Motor neuron (in vitro differentiated cells): ENCODE measurements around the gene HSPG2. TPM values are rescaled to one million over a fixed set of nuclear protein-coding genes. Genes with fewer than 3 reads are reported as not detected.
"Not testable (repeated sequence)": the region's sequence is repeated elsewhere in the genome, so short reads cannot be mapped to it uniquely, and the experiment has no call there.

Source experiments
- ATAC-seq, 8 experiments: fragments of 200-7000 bp; cut with Tn5 transposase; replicated peaks in 6 of 8; 2 replicates each; pipeline ENCODE4 v1.8.0; 2021; ENCODE audit warnings: mild to moderate bottlenecking in 8 of 8, moderate library complexity in 8 of 8
- H3K27ac ChIP-seq, 2 donors: fragments of 250-450 bp; sonication (Bioruptor Pico); 2 replicates each; pipeline ENCODE4 v1.9.0; 2021; ENCODE audit warnings: antibody characterized with exemption in 2 of 2, mild to moderate bottlenecking in 2 of 2, moderate library complexity in 1 of 2
- H3K4me1 ChIP-seq, 2 donors: fragments of 250-450 bp; sonication (Bioruptor Pico); replicated peaks in 1 of 2; 2 replicates each; pipeline ENCODE4 v1.6.1; 2021; ENCODE audit warnings: antibody characterized with exemption in 2 of 2, mild to moderate bottlenecking in 2 of 2, moderate library complexity in 1 of 2
- H3K4me3 ChIP-seq, 5 donors: fragments of 250-450 bp; sonication (Bioruptor Pico); 2 replicates each; pipeline ENCODE4 v1.9.0; 2021; ENCODE audit warnings: antibody characterized with exemption in 5 of 5, mild to moderate bottlenecking in 5 of 5, moderate library complexity in 4 of 5
- WGBS, 10 experiments: fragments of 450-650 bp; shearing (Covaris generic); methylation state at CpG; one replicate each; pipeline ENCODE4 v1.0.0; 2022; 5-methylcytosine and 5-hydroxymethylcytosine counted together
- in situ Hi-C, 9 experiments: fragments of 400-800 bp; cut with MboI; loops; one replicate each; pipeline ENCODE4 v1.15.0; 2021; ENCODE audit warnings: low sequenced_read_pairs in 9 of 9, low pct_unique_long_range_greater_than_20kb in 2 of 9; ENCODE audit not compliant: unreplicated experiment in 9 of 9
- total RNA-seq, 8 experiments: library from RNA; unstranded; fragments of 300-600 nt; gene quantifications; 2 replicates each; pipeline versions ENCODE4 v1.2.3 to v1.2.4, GENCODE V29; 2022

HSPG2 gene
- total RNA-seq, 8 experiments from 2014 or later, result 5.8 to 47.9 (median 12.8) TPM

GRCh38 chr1:21815724-21816321 is 121.3 kb downstream of the HSPG2 start:
- Histone ChIP-seq H3K4me1 (no peaks in the 10 kb centered on the region), H3K4me3 (no peak overlapping the region), H3K27ac (no peak overlapping the region)
- 60 to 100% (median 87%) methylated on average over 1 to 10 of the region's 12 CpGs; no CpG with 5 or more reads in 1 of the 10 experiments for WGBS, 10 experiments
- in situ Hi-C loops, result no loop called here
- ATAC-seq, result no peak

DNA sequence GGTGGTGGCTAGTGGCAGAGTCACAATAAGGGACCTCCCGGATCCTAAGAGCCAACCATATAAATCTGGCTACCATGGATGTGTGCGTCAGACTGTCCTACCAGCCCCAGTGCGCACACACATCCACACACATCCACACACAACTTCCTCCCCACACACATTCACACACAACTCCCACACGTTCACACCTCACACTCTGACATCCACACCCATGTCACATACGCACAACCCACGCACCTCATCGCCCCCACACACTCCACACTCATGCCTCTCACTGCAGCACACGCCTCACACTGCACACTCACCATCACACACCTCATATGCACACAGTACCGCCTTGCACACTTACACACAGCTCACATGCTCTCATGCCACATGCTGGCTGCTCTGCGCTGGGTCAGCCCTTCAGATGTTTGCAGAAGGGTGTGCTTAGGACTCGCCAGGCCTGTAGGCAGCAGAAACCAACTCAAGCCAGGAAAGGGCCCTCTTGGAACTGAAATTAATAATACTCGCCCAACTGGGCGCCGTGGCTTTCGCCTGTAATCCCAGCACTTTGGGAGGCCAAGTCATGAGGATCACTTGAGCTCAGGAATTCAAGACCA is 122.0 kb downstream of the HSPG2 start:
- no peak overlapping the region for H3K4me3 ChIP-seq
- in situ Hi-C loops, result no loop called here
- WGBS, 10 experiments, result 88 to 100% (median 96%) methylated on average over 1 to 12 of the region's 15 CpGs; no CpG with 5 or more reads in 1 of the 10 experiments
- no peaks in the 10 kb centered on the region for H3K4me1 ChIP-seq
- no peak overlapping the region for H3K27ac ChIP-seq
- ATAC-seq, result peak in 3 of 8 experiments; percentile 4 to 13 (median 4)

- peak overlapping the region in 3 of 5 donors; percentile 5 to 18 (median 14) for H3K4me3 ChIP-seq
Observed at GRCh38 chr1:21814241-21814918, 122.7 kb downstream of the HSPG2 start.

DNA sequence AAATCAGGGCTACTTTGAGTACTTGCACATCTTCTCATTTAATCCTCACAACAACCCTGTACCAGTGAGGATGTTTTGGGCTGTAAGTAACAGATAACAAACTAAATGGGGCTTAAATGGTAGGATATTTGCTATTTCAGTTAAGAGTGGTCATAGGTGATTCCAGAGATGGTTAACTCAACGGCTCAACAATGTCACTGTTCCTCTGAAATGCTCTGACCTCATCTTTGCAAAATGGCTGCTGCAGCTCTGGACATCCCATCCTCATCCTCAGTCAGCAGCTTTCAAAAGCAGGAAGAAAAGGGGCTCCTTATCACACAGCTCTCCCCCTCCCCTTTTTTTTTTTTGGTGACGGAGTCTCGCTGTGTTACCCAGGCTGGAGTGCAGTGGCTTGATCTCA is 123.6 kb downstream of the HSPG2 start:
- Histone ChIP-seq H3K4me3 (no peak overlapping the region), H3K4me1 (no peaks in the 10 kb centered on the region), H3K27ac (no peak overlapping the region)
- in situ Hi-C loops, result no loop called here
- WGBS, 10 experiments, result 88 to 97% (median 92%) methylated on average over 2 to 3 of the region's 3 CpGs; no CpG with 5 or more reads in 7 of the 10 experiments
- ATAC-seq, result no peak

More at GRCh38 chr1:21814241-21814918, 122.7 kb downstream of the HSPG2 start:
- H3K4me1 ChIP-seq, result no peaks in the 10 kb centered on the region
- no peak overlapping the region for H3K27ac ChIP-seq
- ATAC-seq, result peak in 6 of 8 experiments; percentile 53 to 87 (median 77)
- WGBS, 10 experiments, result 14 to 67% (median 32%) methylated on average over 1 to 15 of the region's 65 CpGs; no CpG with 5 or more reads in 4 of the 10 experiments
- in situ Hi-C loops, result no loop called here

DNA sequence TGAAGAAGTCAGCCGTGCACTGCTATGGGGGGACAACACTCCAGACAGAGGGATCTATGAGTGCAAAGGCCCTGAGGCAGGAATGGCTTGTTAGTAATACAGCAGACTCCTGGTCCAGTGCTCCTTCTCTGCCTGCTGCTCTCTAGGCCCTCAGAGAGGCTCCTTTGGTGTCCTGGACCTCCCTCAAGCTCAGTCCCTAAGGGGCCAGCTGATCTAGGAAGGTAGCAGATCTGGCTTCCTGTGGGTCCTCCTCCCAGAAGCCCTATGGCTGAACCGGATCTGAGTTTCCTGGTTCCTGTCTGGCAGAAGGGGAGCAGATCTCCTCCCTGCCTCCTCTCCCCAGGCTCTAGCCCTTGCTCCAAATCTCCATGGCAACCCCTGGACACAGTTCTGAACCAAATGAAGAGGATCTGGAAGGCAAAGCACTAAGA is 125.2 kb downstream of the HSPG2 start, which contains the start of gene LDLRAD2:
LDLRAD2 (plus strand) TSS at position 391 of the 431 bp plus-strand sequence. CDS start 187 bp downstream, outside the sequence.
- Histone ChIP-seq H3K4me3 (no peak within 1 kb of the TSS), H3K27ac (no peak within 1 kb of the TSS), H3K4me1 (no peaks in the 10 kb centered on the region)
- ATAC-seq, result peak in 4 of 8 experiments; percentile 21 to 34 (median 26)
- in situ Hi-C loops, result no loop called here
- WGBS, 10 experiments, result 0 to 90% (median 58%) methylated on average over 1 of the region's 2 CpGs; no CpG with 5 or more reads in 4 of the 10 experiments

DNA sequence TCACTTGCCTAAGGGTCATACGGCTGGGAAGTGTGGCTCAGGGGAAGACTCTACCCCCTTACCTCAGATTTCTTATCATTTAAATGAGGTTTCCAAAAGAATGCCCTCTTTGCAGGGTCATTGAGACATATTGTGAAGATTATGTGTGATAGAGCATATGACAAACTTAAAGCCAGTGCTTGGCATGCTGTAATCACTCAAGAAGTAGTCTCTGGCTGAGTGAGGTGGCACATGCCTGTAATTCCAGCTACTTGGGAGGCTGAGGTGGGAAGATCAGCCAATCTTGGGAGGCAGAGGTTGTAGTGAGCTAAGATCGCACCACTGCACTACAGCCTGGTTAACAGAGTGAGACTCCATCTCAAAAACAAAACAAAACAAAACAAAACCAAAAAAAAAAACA is 132.6 kb downstream of the HSPG2 start:
- no peak overlapping the region for H3K27ac ChIP-seq
- no peak for ATAC-seq
- no peak overlapping the region for H3K4me3 ChIP-seq
- 69 to 100% (median 79%) methylated on average over 1 to 2 of the region's 2 CpGs; no CpG with 5 or more reads in 4 of the 10 experiments for WGBS, 10 experiments
- no peaks in the 10 kb centered on the region for H3K4me1 ChIP-seq
- in situ Hi-C loops, result no loop called here

DNA sequence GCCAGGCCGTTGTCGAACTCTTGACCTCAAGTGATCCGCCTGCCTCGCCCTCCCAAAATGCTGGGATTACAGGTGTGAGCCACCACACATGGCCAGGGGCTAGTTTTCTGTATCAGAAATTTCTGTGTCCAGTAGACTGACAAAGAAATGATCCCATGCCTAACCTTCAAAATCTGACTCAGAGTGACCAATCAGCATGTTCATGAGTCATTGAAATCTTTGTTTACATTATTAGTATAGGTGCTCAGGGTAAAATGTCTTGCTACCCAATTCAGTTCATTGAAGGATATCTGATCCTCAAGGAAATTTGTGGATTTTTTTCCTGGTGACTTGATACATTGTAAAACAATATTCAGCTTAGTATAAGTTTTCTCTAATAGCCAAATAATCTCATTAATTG is 136.0 kb downstream of the HSPG2 start:
- 60 to 100% (median 93%) methylated on average over 1 to 4 of the region's 4 CpGs; no CpG with 5 or more reads in 4 of the 10 experiments for WGBS, 10 experiments
- H3K4me3 ChIP-seq, result no peak overlapping the region
- no peaks in the 10 kb centered on the region for H3K4me1 ChIP-seq
- in situ Hi-C loops, result no loop called here
- peak in 1 of 8 experiments; percentile 22 for ATAC-seq
- no peak overlapping the region for H3K27ac ChIP-seq

DNA sequence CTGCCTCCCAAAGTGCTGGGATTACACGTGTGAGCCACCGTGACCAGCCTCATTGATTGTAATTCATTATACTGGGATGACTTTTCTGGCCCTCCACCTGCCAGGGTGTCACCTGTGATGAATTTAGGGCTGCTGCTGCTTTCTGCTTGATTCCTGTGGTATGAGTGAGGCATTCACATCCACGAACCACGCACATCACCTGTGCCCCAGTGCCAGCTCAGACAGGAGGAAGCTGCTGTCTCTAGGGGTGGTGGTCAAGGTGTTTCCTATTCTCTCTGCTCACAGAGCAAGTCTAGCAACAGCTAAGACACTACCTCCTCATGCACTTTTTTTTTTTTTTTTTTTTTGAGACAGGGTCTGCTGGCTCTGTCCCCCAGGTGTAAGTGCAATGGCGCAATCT is 137.4 kb downstream of the HSPG2 start:
- WGBS, 10 experiments, result 66 to 100% (median 95%) methylated on average over 1 to 4 of the region's 5 CpGs; no CpG with 5 or more reads in 5 of the 10 experiments
- Histone ChIP-seq H3K4me1 (no peaks in the 10 kb centered on the region), H3K27ac (no peak overlapping the region), H3K4me3 (no peak overlapping the region)
- in situ Hi-C loops, result no loop called here
- no peak for ATAC-seq

DNA sequence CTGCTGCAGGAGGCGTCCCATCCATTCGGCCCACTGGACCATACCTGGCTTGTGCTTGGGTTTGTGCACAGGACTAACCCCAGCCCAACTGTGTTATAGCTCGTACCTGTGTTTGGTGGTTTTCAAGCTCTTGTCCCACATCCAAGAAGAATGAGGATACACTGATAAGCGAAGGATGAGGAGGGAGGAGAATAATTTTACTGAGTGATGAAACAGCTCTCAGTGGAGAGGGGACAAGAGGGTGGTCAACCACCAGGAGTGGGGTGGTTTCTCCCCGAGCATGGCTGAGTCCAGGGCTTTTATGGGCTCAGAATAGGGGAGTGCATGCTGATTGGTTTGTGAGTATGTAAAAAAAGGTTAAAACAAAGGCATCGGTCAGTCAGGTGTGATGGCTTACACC is 142.0 kb downstream of the HSPG2 start:
- in situ Hi-C loops, result no loop called here
- Histone ChIP-seq H3K4me3 (no peak overlapping the region), H3K27ac (no peak overlapping the region), H3K4me1 (no peaks in the 10 kb centered on the region)
- 54 to 100% (median 80%) methylated on average over 1 to 6 of the region's 6 CpGs; no CpG with 5 or more reads in 4 of the 10 experiments for WGBS, 10 experiments
- no peak for ATAC-seq

GRCh38 chr1:21794656-21795055 is 142.5 kb downstream of the HSPG2 start:
- in situ Hi-C loops, result no loop called here
- Histone ChIP-seq H3K27ac (no peak overlapping the region), H3K4me1 (no peaks in the 10 kb centered on the region), H3K4me3 (no peak overlapping the region)
- ATAC-seq, result no peak
- WGBS, 10 experiments, result 33 to 85% (median 73%) methylated on average over 1 to 2 of the region's 2 CpGs; no CpG with 5 or more reads in 2 of the 10 experiments

GRCh38 chr1:21793104-21793503 is 144.0 kb downstream of the HSPG2 start:
- no peaks in the 10 kb centered on the region for H3K4me1 ChIP-seq
- WGBS, 10 experiments, result 17 to 74% (median 60%) methylated on average over 1 to 2 of the region's 2 CpGs; no CpG with 5 or more reads in 2 of the 10 experiments
- H3K4me3 ChIP-seq, result no peak overlapping the region
- ATAC-seq, result no peak
- in situ Hi-C loops, result no loop called here
- H3K27ac ChIP-seq, result no peak overlapping the region

DNA sequence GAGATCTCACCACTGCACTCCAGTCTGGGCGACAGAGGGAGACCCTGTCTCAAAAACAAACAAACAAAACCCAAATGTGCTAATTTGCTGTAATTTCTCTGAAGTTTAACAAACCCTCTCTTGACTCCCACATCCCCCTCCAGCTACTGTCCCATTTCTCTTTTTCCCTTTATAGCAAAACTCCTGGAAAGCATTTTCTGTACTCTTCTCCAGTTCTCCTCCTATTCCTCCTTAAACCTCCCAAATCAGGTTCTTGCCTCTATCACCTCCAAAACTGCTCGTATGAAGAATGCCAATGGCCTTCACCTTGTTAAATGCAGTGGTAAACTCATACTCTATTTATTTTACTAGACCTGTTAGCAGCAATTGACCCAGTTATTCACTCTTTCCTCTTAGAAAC is 150.5 kb downstream of the HSPG2 start:
- in situ Hi-C loops, result no loop called here
- WGBS, 10 experiments, result 44 to 100% (median 81%) methylated on average over 1 to 2 of the region's 2 CpGs; no CpG with 5 or more reads in 1 of the 10 experiments
- no peak overlapping the region for H3K4me3 ChIP-seq

GRCh38 chr1:21785764-21786163 is 151.3 kb downstream of the HSPG2 start:
- H3K4me1 ChIP-seq, result peaks cover 8 to 13% of the 10 kb centered on the region in 2 donors
- ATAC-seq, in situ Hi-C loops, H3K27ac ChIP-seq, H3K4me3 ChIP-seq: not testable (repeated sequence)
- WGBS, 10 experiments, result 78 to 100% (median 88%) methylated on average over 2 to 9 of the region's 9 CpGs; no CpG with 5 or more reads in 1 of the 10 experiments

More for the DNA sequence above, 150.5 kb downstream of the HSPG2 start:
- peaks cover under 1 to 5% of the 10 kb centered on the region in 2 donors for H3K4me1 ChIP-seq
- ATAC-seq, result no peak
- no peak overlapping the region for H3K27ac ChIP-seq
